ENCODE measurements around the gene PCNX2.

PCNX2 gene

GRCh38 chr1:232950197-232951176 lies 345.0 kb downstream of the PCNX2 start, which contains the start of gene NTPCR:
NTPCR (plus strand) TSS chr1:232950611; CDS start chr1:232950711, 100 bp downstream.
- peak; percentile 77 to 89 for DNase-seq

DNA sequence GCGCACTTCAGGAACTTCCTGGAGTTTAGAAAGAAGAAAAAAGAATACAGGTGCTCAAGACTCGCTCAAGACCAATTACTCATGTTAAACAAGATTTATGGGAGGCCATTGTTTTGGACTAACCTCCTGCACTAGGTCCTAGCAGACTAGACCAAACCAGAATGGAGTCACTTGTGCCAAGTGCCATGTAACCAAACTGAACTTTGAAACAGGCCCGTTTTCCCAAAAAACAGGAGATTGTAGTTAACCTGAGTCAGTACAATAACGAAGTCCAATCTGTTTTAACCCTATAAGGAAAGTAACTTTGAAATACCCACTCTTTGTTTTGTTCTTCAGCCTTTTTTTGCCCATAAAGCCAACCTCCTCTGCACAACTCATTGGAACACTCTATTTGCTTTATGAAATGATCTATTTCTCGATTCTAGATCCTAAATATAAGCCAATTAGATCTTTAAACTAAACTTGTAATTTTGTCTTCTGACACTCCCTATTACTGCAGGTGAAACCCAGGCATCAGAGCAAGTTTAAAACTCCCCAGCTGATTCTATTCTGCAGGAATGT lies 345.8 kb downstream of the PCNX2 start:
- no peak for DNase-seq

DNA sequence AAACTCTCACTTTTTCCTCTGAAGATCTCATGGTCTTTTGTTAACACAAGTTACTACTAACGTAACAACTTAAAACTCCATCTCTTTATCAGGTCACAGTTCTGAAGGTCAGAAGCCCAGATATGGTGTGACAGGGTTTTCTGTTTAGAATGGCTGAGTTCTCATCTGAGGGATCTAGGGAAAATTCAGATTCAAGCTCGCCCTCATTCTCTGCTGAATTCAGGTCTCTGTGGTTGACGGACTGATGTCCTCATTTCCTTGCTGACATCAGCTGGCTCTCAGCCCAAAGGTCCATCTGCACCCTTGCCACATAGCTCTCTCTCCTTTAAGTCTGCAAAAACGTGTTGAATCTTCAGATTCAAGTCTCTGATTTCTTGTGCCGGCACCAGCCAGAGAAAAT lies 351.2 kb downstream of the PCNX2 start:
- DNase-seq = no peak

DNA sequence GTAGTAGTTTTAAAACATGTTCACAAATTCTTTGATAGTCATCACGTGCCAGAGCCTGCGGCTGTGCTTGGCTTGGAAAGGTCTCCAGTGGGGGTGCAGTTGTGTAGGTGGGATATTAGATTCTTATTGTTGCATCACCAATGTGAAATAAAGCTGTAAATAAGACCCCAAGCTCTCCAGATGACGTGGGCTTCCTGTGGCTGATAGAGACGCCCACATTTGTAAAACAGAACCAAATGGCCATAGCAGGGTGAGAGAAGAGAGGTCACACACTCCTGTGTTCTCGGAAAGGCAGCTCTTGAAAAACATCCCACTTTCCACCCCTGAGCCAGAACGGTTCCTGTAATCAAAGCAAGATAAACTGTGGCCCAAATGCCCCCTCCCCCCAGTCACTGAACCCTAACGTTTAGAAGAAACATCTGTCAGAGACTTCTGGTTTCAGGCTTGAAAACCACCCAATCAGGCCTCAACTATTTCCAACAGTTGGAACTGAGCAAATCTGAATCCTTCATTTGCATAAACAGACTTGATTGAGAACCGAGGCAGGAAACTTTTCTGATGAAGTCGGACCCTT lies 351.8 kb downstream of the PCNX2 start:
- DNase-seq = no peak

- DNase-seq = no peak
These were observed 352.9 kb downstream of the PCNX2 start for GRCh38 chr1:232942413-232943294.

DNA sequence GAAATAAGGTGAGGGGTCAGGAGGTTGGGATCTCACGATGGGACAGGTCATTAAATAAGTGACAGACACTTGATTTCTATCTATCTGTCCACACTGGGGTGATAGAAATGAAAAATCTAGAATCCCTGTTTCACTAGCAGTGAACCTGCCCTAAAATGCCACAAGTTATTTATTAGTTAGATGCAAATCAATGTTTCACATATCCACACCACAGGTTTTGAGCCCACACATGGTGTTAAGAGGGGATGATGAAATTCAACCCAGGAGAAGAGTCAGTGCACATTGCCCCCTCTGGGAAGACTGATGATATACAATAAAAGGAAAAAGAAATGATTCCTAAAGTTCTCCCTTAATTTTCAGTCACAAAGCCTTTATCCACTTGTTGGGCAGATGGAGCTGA lies 355.3 kb downstream of the PCNX2 start:
- no peak for DNase-seq

DNA sequence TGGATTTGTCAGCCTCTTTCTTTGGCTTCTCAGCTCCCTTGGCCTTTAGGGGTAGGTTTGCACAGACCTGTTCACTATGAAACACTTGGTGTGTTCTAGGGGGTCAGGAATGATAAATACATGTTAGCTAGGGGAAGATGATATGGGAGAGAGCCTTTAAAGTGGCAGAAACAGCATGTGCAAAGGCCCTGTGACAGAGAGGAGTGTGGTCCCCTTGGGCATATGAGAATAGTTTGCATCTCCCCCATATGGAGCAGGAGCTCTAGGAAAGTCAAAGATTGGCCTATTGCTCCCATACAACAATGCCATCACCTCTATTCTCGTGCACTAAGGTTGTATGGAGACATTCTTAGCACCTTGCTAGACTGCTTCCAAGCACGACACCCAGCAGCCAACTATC lies 355.8 kb downstream of the PCNX2 start:
- DNase-seq = no peak

- DNase-seq = no peak
These were observed 356.6 kb downstream of the PCNX2 start for GRCh38 chr1:232938926-232939325.

GRCh38 chr1:232937741-232938375 lies 357.7 kb downstream of the PCNX2 start:
- DNase-seq = no peak

DNA sequence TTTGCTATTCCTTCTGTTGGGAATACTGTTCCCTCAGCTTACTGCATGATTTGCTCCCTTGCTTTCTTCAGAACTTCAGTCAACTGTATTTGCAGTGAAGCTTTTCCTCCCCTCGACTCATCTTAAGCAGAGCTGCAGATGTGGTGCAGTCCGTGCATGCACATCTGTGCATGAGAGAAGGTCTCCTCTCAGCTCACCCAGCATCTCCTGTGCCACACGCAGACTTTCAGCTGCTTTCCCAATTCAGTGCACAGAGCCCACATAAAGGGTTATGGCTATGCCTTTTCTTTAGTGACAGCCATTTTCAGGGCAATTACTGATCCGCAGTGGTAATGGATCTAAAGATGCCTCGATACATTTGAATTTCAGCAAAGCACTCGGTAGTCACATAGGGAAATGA lies 358.6 kb downstream of the PCNX2 start:
- DNase-seq = no peak

All from bone marrow (tissue), 2 donors.